SU-DHL-6 (cell line): ENCODE results near the gene CIAO2A.
"Not testable (repeated sequence)": the region's sequence is repeated elsewhere in the genome, so short reads cannot be mapped to it uniquely, and the experiment has no call there.

Source experiments
- H2AFZ ChIP-seq: fragments of 200-600 bp; sonication (generic); 2 replicates; pipeline ENCODE4 v1.6.1; 2014; ENCODE audit warnings: low read depth, mild to moderate bottlenecking, moderate library complexity, mixed read lengths, antibody characterized with exemption, low read length; ENCODE audit not compliant: severe bottlenecking
- H3F3A ChIP-seq: fragments of 200-600 bp; shearing (Covaris generic); 2 replicates; pipeline ENCODE4 v1.6.0; 2016; ENCODE audit warnings: antibody characterized with exemption, mild to moderate bottlenecking; ENCODE audit not compliant: insufficient read depth
- H3K27ac ChIP-seq: fragments of 200-600 bp; sonication (generic); 2 replicates; pipeline ENCODE4 v1.5.1; 2016; ENCODE audit warnings: low read depth, mild to moderate bottlenecking, low read length, moderate library complexity, mixed read lengths
- H3K27me3 ChIP-seq: fragments of 200-600 bp; sonication (generic), shearing (Covaris generic); 2 replicates; pipeline ENCODE4 v1.6.0; 2014; ENCODE audit warnings: mild to moderate bottlenecking, low read length
- H3K36me3 ChIP-seq: fragments of 200-600 bp; sonication (generic); 2 replicates; pipeline ENCODE4 v1.6.1; 2014; ENCODE audit warnings: mild to moderate bottlenecking, low read length, mixed read lengths
- H3K4me2 ChIP-seq: fragments of 300-600, 200-600 bp; shearing (Covaris generic), sonication (generic); 2 replicates; pipeline ENCODE4 v1.6.0; 2014; ENCODE audit warnings: low read length, low read depth, mild to moderate bottlenecking; ENCODE audit not compliant: poor library complexity, severe bottlenecking
- H3K4me3 ChIP-seq: fragments of 200-600 bp; sonication (generic); 2 replicates; pipeline ENCODE4 v1.5.1; 2014; ENCODE audit warnings: antibody characterized with exemption, low read length, mild to moderate bottlenecking, mixed read lengths; ENCODE audit not compliant: insufficient read depth, poor library complexity, severe bottlenecking
- H3K79me2 ChIP-seq: fragments of 200-600 bp; sonication (generic); 2 replicates; pipeline ENCODE4 v1.6.1; 2014; ENCODE audit warnings: mild to moderate bottlenecking, low read length, moderate library complexity; ENCODE audit not compliant: insufficient read depth
- H3K9ac ChIP-seq: fragments of 200-600 bp; sonication (generic); 2 replicates; pipeline ENCODE4 v1.7.0; 2014; ENCODE audit warnings: mild to moderate bottlenecking, low read length
- H3K9me2 ChIP-seq: fragments of 200-600 bp; sonication (generic); replicated peaks from 2 replicates; pipeline ENCODE4 v1.6.1; 2014; ENCODE audit warnings: low read length; ENCODE audit not compliant: insufficient read depth
- H3K9me3 ChIP-seq: fragments of 200-600 bp; sonication (generic); 2 replicates; pipeline ENCODE4 v1.6.1; 2014; ENCODE audit warnings: low read length, mixed read lengths; ENCODE audit not compliant: insufficient read depth
- H4K20me1 ChIP-seq: fragments of 200-600 bp; sonication (generic); 2 replicates; pipeline ENCODE4 v1.6.1; 2014; ENCODE audit warnings: low read depth, mild to moderate bottlenecking, antibody characterized with exemption, low read length, moderate library complexity, mixed read lengths
- EZH2phosphoT487 ChIP-seq: fragments of 200-600 bp; sonication (generic), shearing (Covaris generic); conservative IDR thresholded peaks from 2 replicates; pipeline ENCODE4 v1.6.1; 2018; ENCODE audit warnings: mild to moderate bottlenecking, antibody characterized with exemption, low read length, moderate library complexity, mixed read lengths
- TF ChIP-seq, protein P1 (sequence below): fragments of 200-600 bp; sonication (generic); IDR thresholded peaks from one replicate; pipeline ENCODE4 v1.5.1; 2017; ENCODE audit warnings: antibody characterized with exemption, mild to moderate bottlenecking, low read length, moderate library complexity; ENCODE audit not compliant: insufficient read depth, poor library complexity, severe bottlenecking

The CIAO2A gene

GRCh38 chr15:64066451-64066850 is 27.2 kb downstream of the CIAO2A start:
- no peaks in the 10 kb centered on the region for H4K20me1 ChIP-seq
- H3K9me2 ChIP-seq, result no peaks in the 10 kb centered on the region
- TF ChIP-seq, protein P1, sequence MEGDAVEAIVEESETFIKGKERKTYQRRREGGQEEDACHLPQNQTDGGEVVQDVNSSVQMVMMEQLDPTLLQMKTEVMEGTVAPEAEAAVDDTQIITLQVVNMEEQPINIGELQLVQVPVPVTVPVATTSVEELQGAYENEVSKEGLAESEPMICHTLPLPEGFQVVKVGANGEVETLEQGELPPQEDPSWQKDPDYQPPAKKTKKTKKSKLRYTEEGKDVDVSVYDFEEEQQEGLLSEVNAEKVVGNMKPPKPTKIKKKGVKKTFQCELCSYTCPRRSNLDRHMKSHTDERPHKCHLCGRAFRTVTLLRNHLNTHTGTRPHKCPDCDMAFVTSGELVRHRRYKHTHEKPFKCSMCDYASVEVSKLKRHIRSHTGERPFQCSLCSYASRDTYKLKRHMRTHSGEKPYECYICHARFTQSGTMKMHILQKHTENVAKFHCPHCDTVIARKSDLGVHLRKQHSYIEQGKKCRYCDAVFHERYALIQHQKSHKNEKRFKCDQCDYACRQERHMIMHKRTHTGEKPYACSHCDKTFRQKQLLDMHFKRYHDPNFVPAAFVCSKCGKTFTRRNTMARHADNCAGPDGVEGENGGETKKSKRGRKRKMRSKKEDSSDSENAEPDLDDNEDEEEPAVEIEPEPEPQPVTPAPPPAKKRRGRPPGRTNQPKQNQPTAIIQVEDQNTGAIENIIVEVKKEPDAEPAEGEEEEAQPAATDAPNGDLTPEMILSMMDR, result no peak
- TF ChIP-seq EZH2phosphoT487, result no peak
- H3K9ac ChIP-seq, result no peak overlapping the region
- H3K4me2 ChIP-seq, result no peak overlapping the region
- no peaks in the 10 kb centered on the region for H3K27me3 ChIP-seq
- H3K4me3 ChIP-seq, result no peak overlapping the region
- no peaks in the 10 kb centered on the region for H3K36me3 ChIP-seq
- H3K9me3 ChIP-seq, result no peaks in the 10 kb centered on the region
- H2AFZ ChIP-seq, result no peak overlapping the region
- no peaks in the 10 kb centered on the region for H3K79me2 ChIP-seq
- H3K27ac ChIP-seq, result no peak overlapping the region
- H3F3A ChIP-seq, result no peaks in the 10 kb centered on the region

GRCh38 chr15:64060716-64061115 is 32.9 kb downstream of the CIAO2A start:
- H3F3A ChIP-seq, result no peaks in the 10 kb centered on the region
- H3K4me3 ChIP-seq, result no peak overlapping the region
- no peak overlapping the region for H2AFZ ChIP-seq
- TF ChIP-seq EZH2phosphoT487, result no peak
- TF ChIP-seq, protein P1, result no peak
- H3K27me3 ChIP-seq, result no peaks in the 10 kb centered on the region
- no peaks in the 10 kb centered on the region for H3K9me2 ChIP-seq
- H3K79me2 ChIP-seq, result no peaks in the 10 kb centered on the region
- no peaks in the 10 kb centered on the region for H3K9me3 ChIP-seq
- no peak overlapping the region for H3K27ac ChIP-seq
- H3K9ac ChIP-seq, result no peak overlapping the region
- no peaks in the 10 kb centered on the region for H4K20me1 ChIP-seq
- H3K36me3 ChIP-seq, result no peaks in the 10 kb centered on the region
- H3K4me2 ChIP-seq, result no peak overlapping the region

DNA sequence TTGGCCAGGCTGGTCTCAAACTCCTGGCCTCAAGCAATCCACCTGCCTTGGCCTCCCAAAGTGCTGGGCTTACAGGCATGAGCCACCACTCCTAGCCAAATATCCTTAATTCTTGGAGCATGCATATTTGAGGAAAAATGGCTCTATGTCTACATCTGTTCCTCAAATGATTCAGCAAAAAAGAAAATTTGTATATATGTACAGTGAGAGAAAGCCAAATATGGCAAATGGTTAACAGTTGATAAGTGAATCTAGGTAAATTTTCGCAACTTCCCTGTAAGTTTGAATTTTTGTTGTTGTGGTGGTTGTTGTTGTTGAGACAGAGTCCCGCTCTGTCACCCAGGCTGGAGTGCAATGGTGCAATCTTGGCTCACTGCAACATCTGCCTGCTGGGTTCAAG is 34.5 kb downstream of the CIAO2A start:
- not testable (repeated sequence) for H3K4me3 ChIP-seq, H3K36me3 ChIP-seq, H3F3A ChIP-seq, H3K4me2 ChIP-seq, H3K9ac ChIP-seq, H3K9me3 ChIP-seq, H3K27me3 ChIP-seq, H2AFZ ChIP-seq, H4K20me1 ChIP-seq, H3K9me2 ChIP-seq, H3K27ac ChIP-seq, H3K79me2 ChIP-seq

GRCh38 chr15:64058279-64058678 is 35.4 kb downstream of the CIAO2A start:
- no peak overlapping the region for H2AFZ ChIP-seq
- H3K4me2 ChIP-seq, result no peak overlapping the region
- no peak overlapping the region for H3K4me3 ChIP-seq
- no peak for TF ChIP-seq EZH2phosphoT487
- TF ChIP-seq, protein P1, result no peak
- no peaks in the 10 kb centered on the region for H3K9me3 ChIP-seq
- H3K27me3 ChIP-seq, result no peaks in the 10 kb centered on the region
- no peaks in the 10 kb centered on the region for H3K9me2 ChIP-seq
- no peaks in the 10 kb centered on the region for H3K36me3 ChIP-seq
- no peak overlapping the region for H3K9ac ChIP-seq
- no peak overlapping the region for H3K27ac ChIP-seq
- H3F3A ChIP-seq, result no peaks in the 10 kb centered on the region
- no peaks in the 10 kb centered on the region for H4K20me1 ChIP-seq
- no peaks in the 10 kb centered on the region for H3K79me2 ChIP-seq

DNA sequence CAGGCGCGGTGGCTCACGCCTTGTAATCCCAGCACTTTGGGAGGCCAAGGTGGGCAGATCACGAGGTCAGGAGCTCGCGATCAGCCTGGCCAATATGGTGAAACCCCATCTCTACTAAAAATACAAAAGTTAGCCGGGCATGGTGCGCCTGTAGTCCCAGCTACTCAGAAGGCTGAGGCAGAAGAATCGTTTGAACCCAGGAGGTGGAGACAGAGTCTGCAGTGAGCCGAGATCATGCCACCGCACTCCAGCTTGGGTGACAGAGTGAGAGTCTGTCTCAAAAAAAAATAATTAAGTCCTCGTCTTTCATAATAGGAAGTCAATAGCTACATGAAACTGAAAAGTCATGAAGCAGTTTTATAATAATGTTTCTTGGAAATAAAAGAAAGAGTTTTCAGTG is 40.0 kb downstream of the CIAO2A start:
- H3K36me3 ChIP-seq, H3K9me2 ChIP-seq, H3F3A ChIP-seq, H3K27ac ChIP-seq, H3K79me2 ChIP-seq, H3K9ac ChIP-seq, H3K9me3 ChIP-seq, H2AFZ ChIP-seq, H3K27me3 ChIP-seq, H3K4me2 ChIP-seq, H3K4me3 ChIP-seq, H4K20me1 ChIP-seq: not testable (repeated sequence)
